ENCODE measurements around the gene GREM2.

DNA sequence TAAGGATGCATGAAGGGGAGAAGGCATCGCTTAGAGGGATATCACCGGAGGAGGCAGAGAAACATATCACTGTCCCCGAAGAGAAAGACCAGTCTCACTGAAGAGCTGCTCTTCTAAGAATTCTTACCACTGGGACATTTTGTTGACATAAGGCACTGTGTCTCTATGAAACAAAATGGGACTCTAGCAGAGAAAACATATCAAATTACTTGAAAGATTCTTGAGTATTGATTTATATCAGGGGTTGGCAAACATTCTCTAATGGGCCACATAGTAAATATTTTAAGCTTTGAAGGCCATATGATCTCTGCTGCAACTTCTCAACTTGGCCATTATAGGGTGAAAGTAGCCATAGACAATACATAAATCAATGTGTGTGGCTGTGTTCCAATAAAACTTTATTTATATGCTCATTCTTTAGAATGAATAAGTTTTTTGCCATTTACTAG lies 41.0 kb upstream of the GREM2 start:
- TF ChIP-seq CTCF (IDR thresholded peaks at IDR 0.05 in 8 of 11, conservative IDR thresholded peaks at IDR 0.05 in 3 of 11) (no peak), POLR2AphosphoS5 (IDR thresholded peaks at IDR 0.05) (no peak)
